Measurements from ENCODE around the gene HOXB4. TPM values are rescaled to one million over a fixed set of nuclear protein-coding genes. Genes with fewer than 3 reads are reported as not detected.
A peak's percentile ranks its signal among the peaks of the same experiment; 100 is the strongest.

HOXB4 gene
- total RNA-seq, 1 experiment from 2014 or later: 11.3 TPM

GRCh38 chr17:48583708-48584222, 5.6 kb upstream of the HOXB4 start:
- Histone ChIP-seq H3K27ac (ENCODE audit: low read depth, low read length) (peak overlapping the region; percentile 91), H3K4me1 (ENCODE audit: control insufficient read depth in 1 of 2, insufficient read depth in 2 of 2, low read length in 2 of 2) (peaks cover 27 to 73% of the 10 kb centered on the region in 2 experiments), H3K9me3 (ENCODE audit: control insufficient read depth in 1 of 2, insufficient read depth in 1 of 2, low read depth in 1 of 2, low read length in 2 of 2) (no peaks in the 10 kb centered on the region), H3K4me3 (replicated peaks in 1 of 2; ENCODE audit: low read depth in 1 of 2, low read length in 2 of 2) (no peak overlapping the region; a peak in 1 of 4 replicates), H3K27me3 (ENCODE audit: insufficient read depth, low read length) (no peaks in the 10 kb centered on the region), H3K4me2 (ENCODE audit: low read length) (peak overlapping the region; percentile 98), H3K36me3 (ENCODE audit: control insufficient read depth in 1 of 2, insufficient read depth in 2 of 2, low read length in 2 of 2) (no peaks in the 10 kb centered on the region), H4K20me1 (ENCODE audit: insufficient read depth) (no peaks in the 10 kb centered on the region), H3K9ac (ENCODE audit: low read length) (peak overlapping the region; percentile 63), H3K79me2 (ENCODE audit: insufficient read depth, low read length) (peaks cover 84% of the 10 kb centered on the region), H2AFZ (ENCODE audit: low read depth, low read length, poor library complexity, severe bottlenecking) (no peak overlapping the region), H3K9me2 (ENCODE audit: insufficient read depth) (no peaks in the 10 kb centered on the region)
- DNase-seq (ENCODE audit: low read depth, low spot score) (no peak), ATAC-seq (no peak)
- ChIA-PET RAD21 (ENCODE audit: low non-redundant PET in 1 of 2, low total read pairs in 2 of 2, uncharacterized antibody in 2 of 2, unreplicated experiment in 2 of 2) (interaction anchor here in 1 of 2 experiments (1.1 kb wide), 1 partner anchor 324 kb away, joined by 3 read pairs; no protein-coding TSS in a partner anchor), CTCF (interaction anchor here (0.5 to 1.6 kb wide), 3 partner anchors 232 to 505 kb away, joined by 3 to 10 read pairs (median 4); no protein-coding TSS in a partner anchor), POLR2A (no interaction called here)
- intact Hi-C loops (cut with micrococcal nuclease): no loop called here
- BruUV-seq (replicated peaks): no TSS peak
- TF ChIP-seq CBX3 (IDR thresholded peaks at IDR 0.05; ENCODE audit: low read depth) (no peak), EZH2 (IDR thresholded peaks at IDR 0.05) (no peak), EZH2phosphoT487 (IDR thresholded peaks at IDR 0.05; ENCODE audit: borderline replicate concordance) (no peak), FOSL1 (IDR thresholded peaks at IDR 0.05; ENCODE audit: low read depth) (no peak), SIN3A (IDR thresholded peaks at IDR 0.05; ENCODE audit: low read depth) (no peak), ZFX (IDR thresholded peaks at IDR 0.05) (no peak), JUND (IDR thresholded peaks at IDR 0.05) (no peak), TCF7L2 (IDR thresholded peaks at IDR 0.05; ENCODE audit: borderline replicate concordance, extremely low read depth, insufficient read depth, insufficient read length) (no peak), YY1 (IDR thresholded peaks at IDR 0.05; ENCODE audit: extremely low read depth, insufficient replicate concordance, low read depth, low read length) (no peak), POLR2AphosphoS5 (IDR thresholded peaks at IDR 0.05; ENCODE audit: low read depth, low read length) (no peak), SP1 (IDR thresholded peaks at IDR 0.05; ENCODE audit: low read depth) (no peak), ZBTB33 (IDR thresholded peaks at IDR 0.05; ENCODE audit: extremely low read depth, insufficient replicate concordance, low read length) (no peak), ATF3 (IDR thresholded peaks at IDR 0.05) (no peak)
